RWPE1 (cell line): ENCODE results near the gene SIN3A.

Source experiments
- CTCF ChIA-PET: fragments of 350-600 bp; sonication (Branson Sonifier 250); formaldehyde crosslinking; extraction: SDS; loops from one replicate; lab custom pipeline; 2021; lab: Yijun Ruan, JAX
- POLR2A ChIA-PET: fragments of 400-600 bp; formaldehyde crosslinking; extraction: SDS; loops from one replicate; lab custom pipeline; 2020; ENCODE audit warnings: antibody characterized with exemption; ENCODE audit not compliant: low non-redundant PET; lab: Yijun Ruan, JAX
- DNase-seq: peaks from one replicate; pipeline ENCODE4 v3.0.0; 2012; ENCODE audit warnings: low spot score
- H3K27ac ChIP-seq: fragments of 450-650 bp; 2 replicates; pipeline ENCODE4 v1.5.1; 2017
- CTCF ChIP-seq: fragments of 450-650 bp; conservative IDR thresholded peaks from 2 replicates; pipeline ENCODE4 v1.5.1; 2017; ENCODE audit warnings: low read depth, mild to moderate bottlenecking

SIN3A gene

GRCh38 chr15:75369897-75370581 lies 81.5 kb downstream of the SIN3A start:
- DNase-seq = no peak
- peak overlapping the region; percentile 61 for H3K27ac ChIP-seq
- POLR2A ChIA-PET = interaction anchor here (0.6 kb wide), 1 partner anchor 72 kb away, joined by 10 read pairs; no protein-coding TSS in a partner anchor

GRCh38 chr15:75368689-75369239 lies 82.7 kb downstream of the SIN3A start:
- peak overlapping the region; percentile 98 for H3K27ac ChIP-seq
- TF ChIP-seq CTCF = no peak
- CTCF ChIA-PET = interaction anchor here (0.6 kb wide), 1 partner anchor 14 kb away, joined by 3 read pairs; no protein-coding TSS in a partner anchor
- POLR2A ChIA-PET = interaction anchor here (0.7 to 2.4 kb wide), 7 partner anchors 12 to 293 kb away, joined by 3 to 13 read pairs (median 5); partner anchors contain the start of genes IMP3 and SIN3A
- DNase-seq = no peak

More at GRCh38 chr15:75369897-75370581, 81.5 kb downstream of the SIN3A start:
- CTCF ChIA-PET = interaction anchor here (0.6 to 1.5 kb wide), 3 partner anchors 139 to 363 kb away, joined by 3 to 4 read pairs (median 3); no protein-coding TSS in a partner anchor
- TF ChIP-seq CTCF = no peak

GRCh38 chr15:75367913-75368688 lies 83.4 kb downstream of the SIN3A start, which contains the start of gene MAN2C1:
TSS of gene MAN2C1 (minus strand) at chr15:75368607. CDS start at chr15:75368583, 24 bp downstream.
- TF ChIP-seq CTCF = peak; percentile 96
- ChIA-PET CTCF (interaction anchor here (0.5 to 1.4 kb wide), 9 partner anchors 12 to 308 kb away, joined by 3 to 12 read pairs (median 4); partner anchors contain the start of gene COMMD4), POLR2A (interaction anchor here (0.6 to 2.4 kb wide), 12 partner anchors 13 to 389 kb away, joined by 3 to 13 read pairs (median 4); partner anchors contain the start of genes IMP3, SIN3A and SNX33)
- H3K27ac ChIP-seq = peak within 1 kb of the TSS; percentile 98
- DNase-seq = peak; percentile 97

GRCh38 chr15:75367406-75367912 lies 84.0 kb downstream of the SIN3A start:
- CTCF ChIA-PET = interaction anchor here (0.5 to 1.4 kb wide), 8 partner anchors 11 to 309 kb away, joined by 3 to 12 read pairs (median 4); partner anchors contain the start of gene COMMD4
- TF ChIP-seq CTCF = no peak
- no peak for DNase-seq
- H3K27ac ChIP-seq = peak overlapping the region; percentile 98
- POLR2A ChIA-PET = interaction anchor here (0.7 to 2.4 kb wide), 7 partner anchors 14 to 294 kb away, joined by 3 to 13 read pairs (median 3); partner anchors contain the start of genes IMP3 and SNX33

- TF ChIP-seq CTCF = no peak
- no peak for DNase-seq
- peak overlapping the region; percentile 98 for H3K27ac ChIP-seq
- ChIA-PET CTCF (interaction anchor here (0.5 to 1.4 kb wide), 6 partner anchors 11 to 274 kb away, joined by 3 to 12 read pairs (median 4); partner anchors contain the start of gene COMMD4), POLR2A (interaction anchor here (1.4 to 2.4 kb wide), 3 partner anchors 30 to 273 kb away, joined by 3 to 13 read pairs (median 7); partner anchors contain the start of gene IMP3)
Observed at GRCh38 chr15:75367006-75367405, 84.5 kb downstream of the SIN3A start.
